Endothelial cell of umbilical vein (primary cell): ENCODE measurements around the gene ENKUR. TPM values are rescaled to one million over a fixed set of nuclear protein-coding genes. Genes with fewer than 3 reads are reported as not detected.

Experiments
- BruUV-seq: library from RNA; stranded (reverse); fragments of 400-500 nt; replicated peaks from 2 replicates; lab custom pipeline; 2021; lab: Mats Ljungman, UMichigan
- CTCF ChIA-PET: fragments of 300-600, 350-600 bp; sonication (Branson Sonifier 250); formaldehyde crosslinking; loops from one replicate; lab custom pipeline; 2021; ENCODE audit warnings: antibody characterized with exemption, inconsistent platforms; lab: Charles Lee
- POLR2A ChIA-PET: fragments of 300-600, 350-600 bp; sonication (Branson Sonifier 250); formaldehyde crosslinking; loops from one replicate; lab custom pipeline; 2021; ENCODE audit warnings: antibody characterized with exemption, inconsistent platforms; lab: Charles Lee
- DNase-seq: peaks from one replicate; pipeline ENCODE4 v3.0.0-alpha.2; 2011; ENCODE audit warnings: low read depth, low spot score
- FAIRE-seq: peaks from 2 replicates; lab custom pipeline; 2011; peaks lifted over from hg19 to GRCh38; lab: Jason Lieb, UNC
- H2AFZ ChIP-seq: 2 replicates; pipeline ENCODE4 v1.6.0; 2012; ENCODE audit warnings: low read depth, low read length, control low read depth, inconsistent platforms
- H3K27ac ChIP-seq: 2 replicates; pipeline ENCODE4 v1.5.1; 2011; ENCODE audit warnings: low read depth, mild to moderate bottlenecking, control low read depth, low read length, moderate library complexity; ENCODE audit not compliant: insufficient read depth
- H3K27me3 ChIP-seq, 2 experiments: 2 replicates each; pipeline versions ENCODE4 v1.6.0 to v1.6.1; 2011; ENCODE audit warnings: low read length in 2 of 2, mixed read lengths in 1 of 2; ENCODE audit not compliant: control insufficient read depth in 2 of 2, insufficient read depth in 2 of 2
- H3K36me3 ChIP-seq, 2 experiments: 2 replicates in 1 of 2; 3 replicates in 1 of 2; pipeline ENCODE4 v1.5.1; 2011; ENCODE audit warnings: low read length in 2 of 2, mild to moderate bottlenecking in 1 of 2, moderate library complexity in 1 of 2; ENCODE audit not compliant: control insufficient read depth in 2 of 2, insufficient read depth in 2 of 2; ENCODE audit errors: extremely low read depth in 1 of 2
- H3K4me1 ChIP-seq: 3 replicates; pipeline ENCODE4 v1.5.1; 2011; ENCODE audit warnings: mild to moderate bottlenecking, low read length; ENCODE audit not compliant: control insufficient read depth, insufficient read depth; ENCODE audit errors: extremely low read depth
- H3K4me2 ChIP-seq: 2 replicates; pipeline ENCODE4 v1.6.1; 2011; ENCODE audit warnings: low read length, control low read depth, mixed read lengths; ENCODE audit not compliant: insufficient read depth
- H3K4me3 ChIP-seq, 3 experiments: fragments of 200-600 bp in 1 of 3; sonication (generic), shearing (Covaris generic) in 1 of 3; replicated peaks in 1 of 3; 2 replicates each; pipeline ENCODE4 v1.5.1; 2011 to 2016; ENCODE audit warnings: control low read depth in 3 of 3, low read length in 3 of 3, mild to moderate bottlenecking in 2 of 3, inconsistent platforms in 1 of 3, low read depth in 1 of 3, moderate library complexity in 1 of 3; ENCODE audit not compliant: insufficient read depth in 1 of 3
- H3K79me2 ChIP-seq: 2 replicates; pipeline ENCODE4 v1.6.0; 2012; ENCODE audit warnings: low read length, inconsistent platforms; ENCODE audit not compliant: control insufficient read depth, insufficient read depth
- H3K9ac ChIP-seq: replicated peaks from 2 replicates; pipeline ENCODE3; 2011; ENCODE audit warnings: low read length, control low read depth; ENCODE audit not compliant: insufficient read depth; ENCODE audit errors: extremely low read depth
- H3K9me1 ChIP-seq: replicated peaks from 3 replicates; pipeline ENCODE4 v1.6.0; 2011; ENCODE audit warnings: mild to moderate bottlenecking, low read length; ENCODE audit not compliant: control insufficient read depth, insufficient read depth; ENCODE audit errors: extremely low read depth
- H3K9me3 ChIP-seq: replicated peaks from 2 replicates; pipeline ENCODE4 v1.5.1; 2012; ENCODE audit warnings: low read length, inconsistent platforms; ENCODE audit not compliant: control insufficient read depth, insufficient read depth
- H4K20me1 ChIP-seq: replicated peaks from 2 replicates; pipeline ENCODE3; 2011; ENCODE audit warnings: mild to moderate bottlenecking, low read length; ENCODE audit not compliant: control insufficient read depth, insufficient read depth; ENCODE audit errors: extremely low read depth
- EZH2 ChIP-seq: IDR thresholded peaks from 2 replicates; pipeline ENCODE4 v1.6.1; 2012; ENCODE audit warnings: borderline replicate concordance, low read depth, mild to moderate bottlenecking, moderate library complexity, low read length, inconsistent platforms; ENCODE audit not compliant: severe bottlenecking
- FOS ChIP-seq: IDR thresholded peaks from 2 replicates; pipeline ENCODE4 v1.6.1; 2011; ENCODE audit warnings: mild to moderate bottlenecking, low read length, moderate library complexity, borderline replicate concordance; ENCODE audit not compliant: insufficient read depth
- GATA2 ChIP-seq: IDR thresholded peaks from 2 replicates; pipeline ENCODE4 v1.7.0; 2011; ENCODE audit warnings: low read depth, mild to moderate bottlenecking, moderate library complexity, mixed read lengths, low read length; ENCODE audit not compliant: insufficient read length, insufficient read depth
- JUN ChIP-seq: IDR thresholded peaks from 2 replicates; pipeline ENCODE4 v1.6.1; 2011; ENCODE audit warnings: borderline replicate concordance, low read depth; ENCODE audit not compliant: insufficient read length, insufficient read depth
- MAX ChIP-seq: IDR thresholded peaks from 2 replicates; pipeline ENCODE4 v1.6.1; 2011; ENCODE audit not compliant: insufficient read depth, insufficient read length
- MYC ChIP-seq: IDR thresholded peaks from one replicate; pipeline ENCODE4 v1.6.1; 2011; ENCODE audit warnings: mild to moderate bottlenecking, low read depth, low read length
- POLR2A ChIP-seq: IDR thresholded peaks from 2 replicates; pipeline ENCODE4 v1.6.1; 2012; ENCODE audit warnings: low read depth, mild to moderate bottlenecking, control low read depth, low read length
- POLR2AphosphoS5 ChIP-seq: IDR thresholded peaks from 2 replicates; pipeline ENCODE4 v1.6.1; 2012; ENCODE audit warnings: low read depth, mild to moderate bottlenecking, control low read depth, low read length, moderate library complexity; ENCODE audit not compliant: insufficient read depth
- dilution Hi-C: fragments of 300-500 bp; cut with MboI; formaldehyde crosslinking; loops from one replicate; pipeline ENCODE4 v1.15.0; 2019; ENCODE audit warnings: low sequenced_read_pairs; ENCODE audit not compliant: extremely low pct_ligation_motif_present
- intact Hi-C: fragments of 100-400 bp; cut with micrococcal nuclease; formaldehyde crosslinking; loops from one replicate; pipeline ENCODE4 v1.10.0; 2022
- polyA plus RNA-seq, 4 experiments: library from polyadenylated mRNA; depleted of rRNA in 3 of 4; stranded (reverse) in 3 of 4; unstranded in 1 of 4; fragments of >200 nt; gene quantifications; 2 replicates each; pipeline versions ENCODE4 v1.2.1 to v1.2.3, GENCODE V29; 2011 to 2012; ENCODE audit warnings: missing spikeins in 1 of 4
- total RNA-seq: library from RNA; stranded (reverse); gene quantifications from 2 replicates; pipeline ENCODE4 v1.2.3, GENCODE V29; 2021
- TF ChIP-seq, protein P1 (sequence below), 2 donors: IDR thresholded peaks; 1 replicate in 1 of 2; 2 replicates in 1 of 2; pipeline ENCODE4 v1.5.1; 2011; ENCODE audit warnings: low read length in 2 of 2, mild to moderate bottlenecking in 2 of 2, moderate library complexity in 2 of 2, control low read depth in 1 of 2, inconsistent platforms in 1 of 2, low read depth in 1 of 2; ENCODE audit not compliant: insufficient read depth in 1 of 2; ENCODE audit errors: extremely low read depth in 1 of 2

The ENKUR gene
- total and polyA plus RNA-seq, 2 donors (not counting 3 experiments of a cell fraction or from before 2014, with no cell fraction given): 0.07 to 0.35 TPM

GRCh38 chr10:24958721-24959381, 57.1 kb downstream of the ENKUR start:
- ChIA-PET POLR2A (interaction anchor here (0.9 kb wide), 1 partner anchor 13 kb away, joined by 3 read pairs; no protein-coding TSS in a partner anchor), CTCF (interaction anchor here (0.6 to 1.5 kb wide), 6 partner anchors 11 to 344 kb away, joined by 3 to 7 read pairs (median 3); no protein-coding TSS in a partner anchor)
- peak overlapping the region; percentile 68 for H3K27ac ChIP-seq
- peak overlapping the region; percentile 28 for H3K9ac ChIP-seq
- DNase-seq: peak; percentile 76
- H2AFZ ChIP-seq: peak overlapping the region; percentile 82
- H3K79me2 ChIP-seq: no peaks in the 10 kb centered on the region
- intact Hi-C loops (loop anchor here (1.0 kb wide), 1 partner anchor 122 kb away; no protein-coding TSS in a partner anchor), dilution Hi-C loops (no loop called here)
- no peaks in the 10 kb centered on the region for H3K27me3 ChIP-seq
- no TSS peak for BruUV-seq
- H3K9me1 ChIP-seq: no peaks in the 10 kb centered on the region
- no peaks in the 10 kb centered on the region for H3K9me3 ChIP-seq
- H3K4me1 ChIP-seq: peaks cover 17% of the 10 kb centered on the region
- peak overlapping the region; percentile 54 for H3K4me2 ChIP-seq
- no peaks in the 10 kb centered on the region for H4K20me1 ChIP-seq
- FAIRE-seq: peak; percentile 67
- no peak overlapping the region for H3K4me3 ChIP-seq
- TF ChIP-seq GATA2 (peak; percentile 51), JUN (no peak)
- H3K36me3 ChIP-seq: no peaks in the 10 kb centered on the region

DNA sequence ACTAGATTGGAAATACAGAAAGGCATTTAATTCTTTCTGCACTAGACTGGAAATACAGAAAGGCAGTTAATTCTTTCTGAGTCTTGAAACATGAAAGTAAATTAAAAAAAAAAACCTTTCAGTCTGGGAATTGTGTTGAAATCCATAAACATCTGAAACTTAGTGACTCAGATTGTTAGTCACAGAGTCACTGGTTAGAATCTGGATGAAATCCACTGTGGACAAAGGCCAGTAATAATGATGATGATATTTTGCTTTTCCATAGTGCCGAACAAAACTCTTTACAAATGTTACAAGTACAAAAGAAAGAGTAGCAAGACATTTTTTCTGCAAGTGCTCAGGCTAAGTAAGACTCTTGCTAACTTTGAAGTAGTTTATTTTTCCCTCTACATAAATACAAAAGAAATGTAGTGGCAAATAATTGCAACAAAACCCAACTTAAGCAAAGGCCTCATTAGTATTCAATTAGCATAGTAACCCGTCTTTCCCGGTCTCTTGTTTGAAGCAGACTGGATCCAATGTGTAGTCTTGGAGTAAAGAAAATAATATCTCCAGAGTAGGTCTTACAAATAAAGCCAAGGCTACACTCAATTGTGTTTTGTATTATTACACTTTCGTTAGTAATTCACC, 57.8 kb downstream of the ENKUR start:
- H3K9me3 ChIP-seq: no peaks in the 10 kb centered on the region
- H3K4me2 ChIP-seq: peak overlapping the region; percentile 54
- ChIA-PET POLR2A (interaction anchor here (0.9 kb wide), 1 partner anchor 13 kb away, joined by 3 read pairs; no protein-coding TSS in a partner anchor), CTCF (interaction anchor here (1.0 to 1.5 kb wide), 3 partner anchors 11 to 315 kb away, joined by 3 to 7 read pairs (median 5); no protein-coding TSS in a partner anchor)
- peaks cover 17% of the 10 kb centered on the region for H3K4me1 ChIP-seq
- no TSS peak for BruUV-seq
- intact Hi-C loops (loop anchor here (1.0 kb wide), 1 partner anchor 123 kb away; no protein-coding TSS in a partner anchor), dilution Hi-C loops (no loop called here)
- no peak overlapping the region for H3K4me3 ChIP-seq
- H4K20me1 ChIP-seq: no peaks in the 10 kb centered on the region
- H3K9me1 ChIP-seq: no peaks in the 10 kb centered on the region
- H3K79me2 ChIP-seq: no peaks in the 10 kb centered on the region
- TF ChIP-seq POLR2AphosphoS5 (no peak), FOS (peak; percentile 72), MAX (no peak), POLR2A (no peak), GATA2 (no peak), EZH2 (no peak), JUN (peak; percentile 57), MYC (no peak)
- TF ChIP-seq, protein P1, sequence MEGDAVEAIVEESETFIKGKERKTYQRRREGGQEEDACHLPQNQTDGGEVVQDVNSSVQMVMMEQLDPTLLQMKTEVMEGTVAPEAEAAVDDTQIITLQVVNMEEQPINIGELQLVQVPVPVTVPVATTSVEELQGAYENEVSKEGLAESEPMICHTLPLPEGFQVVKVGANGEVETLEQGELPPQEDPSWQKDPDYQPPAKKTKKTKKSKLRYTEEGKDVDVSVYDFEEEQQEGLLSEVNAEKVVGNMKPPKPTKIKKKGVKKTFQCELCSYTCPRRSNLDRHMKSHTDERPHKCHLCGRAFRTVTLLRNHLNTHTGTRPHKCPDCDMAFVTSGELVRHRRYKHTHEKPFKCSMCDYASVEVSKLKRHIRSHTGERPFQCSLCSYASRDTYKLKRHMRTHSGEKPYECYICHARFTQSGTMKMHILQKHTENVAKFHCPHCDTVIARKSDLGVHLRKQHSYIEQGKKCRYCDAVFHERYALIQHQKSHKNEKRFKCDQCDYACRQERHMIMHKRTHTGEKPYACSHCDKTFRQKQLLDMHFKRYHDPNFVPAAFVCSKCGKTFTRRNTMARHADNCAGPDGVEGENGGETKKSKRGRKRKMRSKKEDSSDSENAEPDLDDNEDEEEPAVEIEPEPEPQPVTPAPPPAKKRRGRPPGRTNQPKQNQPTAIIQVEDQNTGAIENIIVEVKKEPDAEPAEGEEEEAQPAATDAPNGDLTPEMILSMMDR (IDR thresholded peaks at IDR 0.05; ENCODE audit: extremely low read depth in 1 of 2, insufficient read depth in 1 of 2, low read depth in 1 of 2, low read length in 2 of 2): no peak
- no peaks in the 10 kb centered on the region for H3K27me3 ChIP-seq
- H3K36me3 ChIP-seq: no peaks in the 10 kb centered on the region
- H3K27ac ChIP-seq: peak overlapping the region; percentile 68
- DNase-seq: peak; percentile 80
- H3K9ac ChIP-seq: peak overlapping the region; percentile 28
- H2AFZ ChIP-seq: peak overlapping the region; percentile 82
- peak; percentile 59 for FAIRE-seq
